ENCODE results near the gene PDE1C.

GRCh38 chr7:32100407-32100907 lies 30.2 kb upstream of the PDE1C start:
- TF ChIP-seq HDGF (IDR thresholded peaks at IDR 0.05; ENCODE audit: borderline replicate concordance) (no peak), NFRKB (IDR thresholded peaks at IDR 0.05) (no peak), ELF4 (IDR thresholded peaks at IDR 0.05) (no peak), BHLHE40 (IDR thresholded peaks at IDR 0.05; ENCODE audit: borderline replicate concordance) (no peak), PKNOX1 (IDR thresholded peaks at IDR 0.05) (no peak)
